CD14-positive monocyte (primary cell): Measurements from ENCODE around the gene SARNP. TPM values are rescaled to one million over a fixed set of nuclear protein-coding genes. Genes with fewer than 3 reads are reported as not detected.

Source experiments
- DNase-seq, 3 donors: peaks; one replicate each; pipeline ENCODE4 v3.0.0-alpha.2; 2011 to 2022
- H2AFZ ChIP-seq: 2 replicates; pipeline ENCODE4 v1.6.0; 2012; ENCODE audit warnings: mild to moderate bottlenecking, low read depth, low read length, inconsistent platforms; ENCODE audit not compliant: insufficient read depth, poor library complexity, severe bottlenecking
- H3K27ac ChIP-seq, 2 donors: 1 replicate in 1 of 2; 2 replicates in 1 of 2; pipeline ENCODE4 v1.5.1; 2012 to 2013; ENCODE audit warnings: low read length in 2 of 2, control low read depth in 1 of 2, inconsistent platforms in 1 of 2, low read depth in 1 of 2, mild to moderate bottlenecking in 1 of 2
- H3K27me3 ChIP-seq, 2 donors: one replicate each; pipeline versions ENCODE4 v1.6.0 to v1.6.1; 2011 to 2013; ENCODE audit warnings: low read length in 2 of 2; ENCODE audit not compliant: control insufficient read depth in 2 of 2, insufficient read depth in 2 of 2
- H3K36me3 ChIP-seq, 2 donors: replicated peaks in 1 of 2; 1 replicate in 1 of 2; 2 replicates in 1 of 2; pipeline versions ENCODE4 v1.5.1 to v1.6.1; 2012 to 2013; ENCODE audit warnings: low read length in 2 of 2, control low read depth in 1 of 2, inconsistent platforms in 1 of 2, mild to moderate bottlenecking in 1 of 2; ENCODE audit not compliant: insufficient read depth in 2 of 2, control insufficient read depth in 1 of 2
- H3K4me1 ChIP-seq, 2 donors: 1 replicate in 1 of 2; 2 replicates in 1 of 2; pipeline versions ENCODE4 v1.5.1 to v1.6.1; 2012 to 2013; ENCODE audit warnings: low read length in 2 of 2, control low read depth in 1 of 2, inconsistent platforms in 1 of 2, mild to moderate bottlenecking in 1 of 2, moderate library complexity in 1 of 2; ENCODE audit not compliant: insufficient read depth in 2 of 2, control insufficient read depth in 1 of 2
- H3K4me2 ChIP-seq: replicated peaks from 2 replicates; pipeline ENCODE3; 2012; ENCODE audit warnings: low read length, moderate library complexity, mild to moderate bottlenecking; ENCODE audit not compliant: poor library complexity, severe bottlenecking; ENCODE audit errors: extremely low read depth
- H3K4me3 ChIP-seq, 3 experiments: fragments of 200-600 bp in 1 of 3; sonication (generic) in 1 of 3; replicated peaks in 1 of 3; 1 replicate in 2 of 3; 2 replicates in 1 of 3; pipeline ENCODE4 v1.5.1; 2011 to 2013; ENCODE audit warnings: low read length in 3 of 3, mild to moderate bottlenecking in 3 of 3, control low read depth in 2 of 3, low read depth in 2 of 3, inconsistent platforms in 1 of 3, moderate library complexity in 1 of 3
- H3K79me2 ChIP-seq: 2 replicates; pipeline ENCODE4 v1.6.0; 2012; ENCODE audit warnings: mild to moderate bottlenecking, control low read depth, inconsistent platforms, low read length, moderate library complexity; ENCODE audit not compliant: insufficient read depth
- H3K9ac ChIP-seq: 2 replicates; pipeline ENCODE4 v1.6.0; 2017; ENCODE audit warnings: low read length, mild to moderate bottlenecking; ENCODE audit not compliant: insufficient read depth, poor library complexity, severe bottlenecking
- H3K9me3 ChIP-seq, 2 donors: replicated peaks in 1 of 2; 1 replicate in 1 of 2; 2 replicates in 1 of 2; pipeline versions ENCODE4 v1.5.1 to v1.6.1; 2012 to 2013; ENCODE audit warnings: low read length in 2 of 2, control low read depth in 1 of 2; ENCODE audit not compliant: control insufficient read depth in 1 of 2, insufficient read depth in 1 of 2
- H4K20me1 ChIP-seq: 2 replicates; pipeline ENCODE4 v1.6.0; 2012; ENCODE audit warnings: mild to moderate bottlenecking, low read length, control low read depth, moderate library complexity; ENCODE audit not compliant: insufficient read depth
- H3K27ac Mint-ChIP-seq, 7 donors: one replicate each; pipeline ENCODE4 v1.8.0; 2020; ENCODE audit warnings: mild to moderate bottlenecking in 7 of 7, mixed read lengths in 7 of 7, moderate library complexity in 6 of 7, inconsistent platforms in 2 of 7
- H3K27me3 Mint-ChIP-seq, 3 donors: one replicate each; pipeline ENCODE4 v1.8.0; 2021 to 2022; ENCODE audit warnings: low read depth in 3 of 3, mild to moderate bottlenecking in 3 of 3, mixed read lengths in 3 of 3, moderate library complexity in 3 of 3, inconsistent platforms in 1 of 3
- H3K36me3 Mint-ChIP-seq, 2 donors: one replicate each; pipeline ENCODE4 v1.8.0; 2020; ENCODE audit warnings: mixed read lengths in 2 of 2, inconsistent platforms in 1 of 2, mild to moderate bottlenecking in 1 of 2
- H3K4me1 Mint-ChIP-seq: one replicate; pipeline ENCODE4 v1.8.0; 2020; ENCODE audit warnings: mild to moderate bottlenecking, mixed read lengths
- H3K4me3 Mint-ChIP-seq, 2 donors: one replicate each; pipeline ENCODE4 v1.8.0; 2020; ENCODE audit warnings: mild to moderate bottlenecking in 2 of 2, mixed read lengths in 2 of 2, moderate library complexity in 1 of 2
- H3K9me3 Mint-ChIP-seq, 7 donors: one replicate each; pipeline ENCODE4 v1.8.0; 2020 to 2022; ENCODE audit warnings: mixed read lengths in 7 of 7, mild to moderate bottlenecking in 6 of 7, moderate library complexity in 6 of 7, inconsistent platforms in 2 of 7
- WGBS: methylation state at CpG from one replicate; pipeline ENCODE4 v1.1.5; 2013; ENCODE audit warnings: missing lambda C conversion rate; ENCODE audit not compliant: insufficient coverage; 5-methylcytosine and 5-hydroxymethylcytosine counted together
- intact Hi-C, 2 donors: fragments of 100-400 bp; cut with micrococcal nuclease; formaldehyde crosslinking; loops; one replicate each; pipeline versions ENCODE4 v1.15.0 to v1.15.1; 2023
- polyA plus RNA-seq, 3 donors: library from polyadenylated mRNA; depleted of rRNA in 1 of 3; unstranded in 2 of 3; stranded (reverse) in 1 of 3; fragments of 300-500 nt in 2 of 3; fragments of >200 nt in 1 of 3; fragmentation: Illumina TruSeq in 2 of 3; gene quantifications; 1 replicate in 2 of 3; 2 replicates in 1 of 3; pipeline ENCODE4 v1.2.3, GENCODE V29; 2012 to 2021
- TF ChIP-seq, protein P1 (sequence below): fragments of 200-600 bp; IDR thresholded peaks from one replicate; pipeline ENCODE4 v1.8.0; 2022; ENCODE audit warnings: antibody characterized with exemption, mild to moderate bottlenecking

The SARNP gene
- polyA plus RNA-seq, 3 donors: 28.9 to 139 (median 98.6) TPM

DNA sequence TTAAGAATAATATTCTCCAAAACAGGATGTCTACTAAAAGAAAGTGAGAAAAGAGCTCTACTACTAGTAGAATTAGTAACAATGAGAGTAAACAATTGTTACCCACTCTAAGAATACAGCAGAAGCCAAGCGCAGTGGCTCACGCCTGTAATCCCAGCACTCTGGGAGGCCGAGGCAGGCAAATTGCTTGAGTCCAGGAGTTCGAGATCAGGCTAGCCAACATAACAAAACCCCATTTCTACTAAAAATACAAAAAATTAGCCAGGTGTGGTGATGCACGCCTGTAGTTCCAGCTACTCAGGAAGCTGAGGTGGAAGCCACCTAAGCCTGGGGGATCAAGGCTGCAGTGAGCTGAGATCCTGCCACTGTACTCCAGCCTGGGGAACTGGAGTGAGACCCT lies 7.2 kb upstream of the SARNP start:
- intact Hi-C loops: loop anchor here in 1 of 2 donors (10.0 kb wide), 1 partner anchor 290 kb away; the partner anchor contains the start of genes RPL41 and ZC3H10
- peaks cover 61% of the 10 kb centered on the region for H3K79me2 ChIP-seq
- no peak overlapping the region for H3K4me3 Mint-ChIP-seq

DNA sequence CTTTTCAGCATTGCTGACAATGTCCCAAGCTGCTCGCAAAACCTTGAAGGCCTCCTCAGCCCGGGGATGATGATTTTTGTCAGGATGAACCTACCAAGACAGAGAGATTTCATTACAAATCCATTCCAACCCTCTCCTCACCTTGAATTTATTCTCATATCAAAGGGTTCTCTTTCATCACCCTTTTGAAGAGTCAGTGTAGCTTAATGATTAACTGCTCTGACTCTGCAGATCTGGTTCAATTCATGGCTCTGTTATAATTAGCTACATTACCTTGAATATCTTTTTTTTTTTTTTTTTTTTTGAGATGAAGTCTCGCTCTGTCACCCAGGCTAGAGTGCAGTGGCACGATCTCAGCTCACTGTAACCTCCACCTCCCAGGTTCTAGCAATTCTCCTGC lies 5.9 kb upstream of the SARNP start:
- WGBS: 100% methylated on average over 2 of the region's 4 CpGs
- Mint-ChIP-seq H3K9me3 (no peaks in the 10 kb centered on the region), H3K4me3 (no peak overlapping the region), H3K27me3 (peaks cover 0 to 2% (median 0%) of the 10 kb centered on the region in 3 donors), H3K4me1 (peaks cover 40% of the 10 kb centered on the region), H3K36me3 (peaks cover 50 to 56% of the 10 kb centered on the region in 2 donors), H3K27ac (peak overlapping the region in 1 of 7 donors; percentile 17)
- Histone ChIP-seq H3K4me2 (no peak overlapping the region), H3K36me3 (peaks cover 45 to 54% of the 10 kb centered on the region in 2 donors), H3K9me3 (no peaks in the 10 kb centered on the region), H3K27ac (no peak overlapping the region), H3K27me3 (no peaks in the 10 kb centered on the region), H3K4me3 (no peak overlapping the region), H4K20me1 (peaks cover 7% of the 10 kb centered on the region), H3K9ac (no peak overlapping the region), H3K4me1 (peaks cover 33 to 38% of the 10 kb centered on the region in 2 donors), H3K79me2 (peaks cover 65% of the 10 kb centered on the region), H2AFZ (no peak overlapping the region)
- intact Hi-C loops: loop anchor here in 1 of 2 donors (10.0 kb wide), 1 partner anchor 291 kb away; the partner anchor contains the start of genes RPL41 and ZC3H10
- no peak for DNase-seq
- TF ChIP-seq, protein P1, sequence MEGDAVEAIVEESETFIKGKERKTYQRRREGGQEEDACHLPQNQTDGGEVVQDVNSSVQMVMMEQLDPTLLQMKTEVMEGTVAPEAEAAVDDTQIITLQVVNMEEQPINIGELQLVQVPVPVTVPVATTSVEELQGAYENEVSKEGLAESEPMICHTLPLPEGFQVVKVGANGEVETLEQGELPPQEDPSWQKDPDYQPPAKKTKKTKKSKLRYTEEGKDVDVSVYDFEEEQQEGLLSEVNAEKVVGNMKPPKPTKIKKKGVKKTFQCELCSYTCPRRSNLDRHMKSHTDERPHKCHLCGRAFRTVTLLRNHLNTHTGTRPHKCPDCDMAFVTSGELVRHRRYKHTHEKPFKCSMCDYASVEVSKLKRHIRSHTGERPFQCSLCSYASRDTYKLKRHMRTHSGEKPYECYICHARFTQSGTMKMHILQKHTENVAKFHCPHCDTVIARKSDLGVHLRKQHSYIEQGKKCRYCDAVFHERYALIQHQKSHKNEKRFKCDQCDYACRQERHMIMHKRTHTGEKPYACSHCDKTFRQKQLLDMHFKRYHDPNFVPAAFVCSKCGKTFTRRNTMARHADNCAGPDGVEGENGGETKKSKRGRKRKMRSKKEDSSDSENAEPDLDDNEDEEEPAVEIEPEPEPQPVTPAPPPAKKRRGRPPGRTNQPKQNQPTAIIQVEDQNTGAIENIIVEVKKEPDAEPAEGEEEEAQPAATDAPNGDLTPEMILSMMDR: no peak

More for the DNA sequence above, 7.2 kb upstream of the SARNP start:
- peaks cover 4% of the 10 kb centered on the region for H4K20me1 ChIP-seq
- Mint-ChIP-seq H3K27me3 (peaks cover 0 to 2% (median 0%) of the 10 kb centered on the region in 3 donors), H3K36me3 (peaks cover 45 to 49% of the 10 kb centered on the region in 2 donors), H3K27ac (peak overlapping the region in 2 of 7 donors; percentile 12 to 54), H3K9me3 (no peaks in the 10 kb centered on the region), H3K4me1 (peaks cover 36% of the 10 kb centered on the region)
- WGBS: 90% methylated on average over 3 of the region's 5 CpGs
- peak overlapping the region in 1 of 2 donors; percentile 48 for H3K27ac ChIP-seq
- no peak overlapping the region for H3K9ac ChIP-seq
- TF ChIP-seq, protein P1: no peak
- DNase-seq: no peak
- H2AFZ ChIP-seq: no peak overlapping the region
- peaks cover 41 to 47% of the 10 kb centered on the region in 2 donors for H3K36me3 ChIP-seq
- no peak overlapping the region for H3K4me3 ChIP-seq
- H3K9me3 ChIP-seq: no peaks in the 10 kb centered on the region
- peaks cover 33 to 36% of the 10 kb centered on the region in 2 donors for H3K4me1 ChIP-seq
- H3K4me2 ChIP-seq: no peak overlapping the region
- no peaks in the 10 kb centered on the region for H3K27me3 ChIP-seq
